HL-60 (cell line): ENCODE results near the gene CDKL4.

ENCODE experiments used
- DNase-seq, 2 experiments: peaks; one replicate each; pipeline ENCODE4 v3.0.0-alpha.2; 2010 to 2020; ENCODE audit warnings: low read depth in 1 of 2, low spot score in 1 of 2
- H3K27ac ChIP-seq: fragments of 250-450 bp; sonication (Bioruptor Pico); replicated peaks from 2 replicates; pipeline ENCODE4 v1.5.1; 2020; ENCODE audit warnings: mild to moderate bottlenecking, moderate library complexity
- H3K27me3 ChIP-seq: fragments of 250-450 bp; sonication (Bioruptor Pico); 2 replicates; pipeline ENCODE4 v1.5.1; 2021; ENCODE audit warnings: mild to moderate bottlenecking, moderate library complexity; ENCODE audit not compliant: insufficient read depth, poor library complexity, severe bottlenecking
- H3K4me3 ChIP-seq: replicated peaks from 2 replicates; pipeline ENCODE4 v1.5.1; 2011; ENCODE audit warnings: mild to moderate bottlenecking, control low read depth, low read length; ENCODE audit not compliant: insufficient read depth
- CTCF ChIP-seq: IDR thresholded peaks from one replicate; pipeline ENCODE4 v1.5.1; 2011; ENCODE audit warnings: low read length, control low read depth, inconsistent platforms; ENCODE audit not compliant: insufficient read depth
- GABPA ChIP-seq: IDR thresholded peaks from 2 replicates; pipeline ENCODE4 v1.6.1; 2012; ENCODE audit warnings: low read depth
- POLR2AphosphoS5 ChIP-seq: IDR thresholded peaks from 2 replicates; pipeline ENCODE4 v1.6.1; 2012; ENCODE audit warnings: low read depth
- SPI1 ChIP-seq: IDR thresholded peaks from 2 replicates; pipeline ENCODE4 v1.6.1; 2012; ENCODE audit warnings: low read depth, mild to moderate bottlenecking, borderline replicate concordance
- TF ChIP-seq, protein P1 (sequence below): IDR thresholded peaks from 2 replicates; pipeline ENCODE4 v1.6.1; 2012; ENCODE audit warnings: low read depth; ENCODE audit not compliant: insufficient replicate concordance

CDKL4 gene

GRCh38 chr2:39179974-39180960 is 63.5 kb downstream of the CDKL4 start:
- H3K27ac ChIP-seq: no peak overlapping the region
- no peak overlapping the region for H3K4me3 ChIP-seq
- no peak for TF ChIP-seq POLR2AphosphoS5
- no peak for TF ChIP-seq CTCF
- TF ChIP-seq SPI1: no peak
- TF ChIP-seq, protein P1, sequence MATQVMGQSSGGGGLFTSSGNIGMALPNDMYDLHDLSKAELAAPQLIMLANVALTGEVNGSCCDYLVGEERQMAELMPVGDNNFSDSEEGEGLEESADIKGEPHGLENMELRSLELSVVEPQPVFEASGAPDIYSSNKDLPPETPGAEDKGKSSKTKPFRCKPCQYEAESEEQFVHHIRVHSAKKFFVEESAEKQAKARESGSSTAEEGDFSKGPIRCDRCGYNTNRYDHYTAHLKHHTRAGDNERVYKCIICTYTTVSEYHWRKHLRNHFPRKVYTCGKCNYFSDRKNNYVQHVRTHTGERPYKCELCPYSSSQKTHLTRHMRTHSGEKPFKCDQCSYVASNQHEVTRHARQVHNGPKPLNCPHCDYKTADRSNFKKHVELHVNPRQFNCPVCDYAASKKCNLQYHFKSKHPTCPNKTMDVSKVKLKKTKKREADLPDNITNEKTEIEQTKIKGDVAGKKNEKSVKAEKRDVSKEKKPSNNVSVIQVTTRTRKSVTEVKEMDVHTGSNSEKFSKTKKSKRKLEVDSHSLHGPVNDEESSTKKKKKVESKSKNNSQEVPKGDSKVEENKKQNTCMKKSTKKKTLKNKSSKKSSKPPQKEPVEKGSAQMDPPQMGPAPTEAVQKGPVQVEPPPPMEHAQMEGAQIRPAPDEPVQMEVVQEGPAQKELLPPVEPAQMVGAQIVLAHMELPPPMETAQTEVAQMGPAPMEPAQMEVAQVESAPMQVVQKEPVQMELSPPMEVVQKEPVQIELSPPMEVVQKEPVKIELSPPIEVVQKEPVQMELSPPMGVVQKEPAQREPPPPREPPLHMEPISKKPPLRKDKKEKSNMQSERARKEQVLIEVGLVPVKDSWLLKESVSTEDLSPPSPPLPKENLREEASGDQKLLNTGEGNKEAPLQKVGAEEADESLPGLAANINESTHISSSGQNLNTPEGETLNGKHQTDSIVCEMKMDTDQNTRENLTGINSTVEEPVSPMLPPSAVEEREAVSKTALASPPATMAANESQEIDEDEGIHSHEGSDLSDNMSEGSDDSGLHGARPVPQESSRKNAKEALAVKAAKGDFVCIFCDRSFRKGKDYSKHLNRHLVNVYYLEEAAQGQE: no peak
- TF ChIP-seq GABPA: no peak
- no peaks in the 10 kb centered on the region for H3K27me3 ChIP-seq
- no peak for DNase-seq

GRCh38 chr2:39178756-39179155 is 65.0 kb downstream of the CDKL4 start:
- TF ChIP-seq GABPA: no peak
- no peak for TF ChIP-seq POLR2AphosphoS5
- no peak for TF ChIP-seq SPI1
- no peak for TF ChIP-seq CTCF
- TF ChIP-seq, protein P1: no peak
- DNase-seq: no peak
- Histone ChIP-seq H3K27ac (no peak overlapping the region), H3K4me3 (no peak overlapping the region), H3K27me3 (no peaks in the 10 kb centered on the region)

DNA sequence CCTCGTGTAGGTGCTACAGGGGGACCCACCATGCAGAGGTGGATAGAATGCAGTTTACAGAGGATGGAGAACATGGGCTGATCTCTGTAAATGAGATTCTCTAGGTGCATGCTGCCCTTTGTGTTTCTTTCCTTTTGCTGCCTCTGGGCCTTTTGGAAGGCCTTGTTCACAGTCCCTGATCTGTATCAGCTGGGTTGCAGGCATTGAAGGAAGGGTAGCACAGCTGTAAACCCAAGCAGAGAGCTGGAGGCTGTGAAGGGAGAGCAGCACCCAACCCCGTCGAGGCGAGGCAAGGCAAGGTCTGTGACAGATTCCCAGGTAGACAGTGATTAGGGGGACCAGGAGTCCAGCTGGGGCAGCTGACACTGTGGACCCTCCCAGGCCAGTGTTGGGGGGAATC is 66.8 kb downstream of the CDKL4 start:
- no peak for DNase-seq
- Histone ChIP-seq H3K27me3 (no peaks in the 10 kb centered on the region), H3K27ac (no peak overlapping the region), H3K4me3 (no peak overlapping the region)
- TF ChIP-seq CTCF (no peak), SPI1 (no peak), POLR2AphosphoS5 (no peak), GABPA (no peak)
- TF ChIP-seq, protein P1: no peak
